DND-41 (cell line): ENCODE results near the gene SMAD7.

ENCODE experiments used
- CTCF ChIP-seq: IDR thresholded peaks from 2 replicates; pipeline ENCODE4 v1.5.1; 2012; ENCODE audit warnings: borderline replicate concordance, low read length, moderate library complexity, mild to moderate bottlenecking; ENCODE audit not compliant: poor library complexity, severe bottlenecking; ENCODE audit errors: extremely low read depth
- EZH2 ChIP-seq: IDR thresholded peaks from 3 replicates; pipeline ENCODE4 v1.6.1; 2012; ENCODE audit warnings: borderline replicate concordance, low read depth, mild to moderate bottlenecking, moderate library complexity, low read length, inconsistent platforms; ENCODE audit not compliant: severe bottlenecking

GRCh38 chr18:48937869-48938750 lies 12.7 kb downstream of the SMAD7 start:
- TF ChIP-seq CTCF, result no peak
- no peak for TF ChIP-seq EZH2
